ENCODE results near the gene AKR1C1.
"Not testable (repeated sequence)": the region's sequence is repeated elsewhere in the genome, so short reads cannot be mapped to it uniquely, and the experiment has no call there.

AKR1C1 gene

DNA sequence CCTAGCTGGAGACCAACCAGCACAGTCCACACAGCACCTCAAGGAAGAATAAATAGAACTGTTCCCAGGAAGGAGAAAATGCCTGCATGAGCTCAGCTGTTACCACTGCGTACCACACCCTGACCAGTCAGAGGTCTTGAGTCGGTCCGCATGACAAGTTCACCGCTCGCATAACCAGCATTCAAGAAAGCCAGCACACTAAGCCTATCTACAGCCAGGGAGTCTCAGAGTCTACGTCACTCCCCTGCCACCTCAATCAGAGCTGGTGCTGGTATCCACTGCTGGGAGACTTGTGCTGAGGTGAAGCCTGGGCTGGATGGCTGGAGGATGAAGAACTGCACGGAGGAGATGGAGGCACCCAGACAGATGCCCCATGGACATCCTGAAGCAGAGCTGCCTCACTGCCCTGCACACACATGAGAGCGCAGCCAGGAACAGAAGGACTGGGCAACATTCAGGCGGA is 19.6 kb downstream of the AKR1C1 start:
- H3K4me3 ChIP-seq (ENCODE audit: low read length) = no peak overlapping the region
- no peak for TF ChIP-seq CTCF (IDR thresholded peaks at IDR 0.05; ENCODE audit: insufficient read depth, low read depth, low read length, missing control alignments)
- peak; percentile 57 for DNase-seq (ENCODE audit: low read depth)

DNA sequence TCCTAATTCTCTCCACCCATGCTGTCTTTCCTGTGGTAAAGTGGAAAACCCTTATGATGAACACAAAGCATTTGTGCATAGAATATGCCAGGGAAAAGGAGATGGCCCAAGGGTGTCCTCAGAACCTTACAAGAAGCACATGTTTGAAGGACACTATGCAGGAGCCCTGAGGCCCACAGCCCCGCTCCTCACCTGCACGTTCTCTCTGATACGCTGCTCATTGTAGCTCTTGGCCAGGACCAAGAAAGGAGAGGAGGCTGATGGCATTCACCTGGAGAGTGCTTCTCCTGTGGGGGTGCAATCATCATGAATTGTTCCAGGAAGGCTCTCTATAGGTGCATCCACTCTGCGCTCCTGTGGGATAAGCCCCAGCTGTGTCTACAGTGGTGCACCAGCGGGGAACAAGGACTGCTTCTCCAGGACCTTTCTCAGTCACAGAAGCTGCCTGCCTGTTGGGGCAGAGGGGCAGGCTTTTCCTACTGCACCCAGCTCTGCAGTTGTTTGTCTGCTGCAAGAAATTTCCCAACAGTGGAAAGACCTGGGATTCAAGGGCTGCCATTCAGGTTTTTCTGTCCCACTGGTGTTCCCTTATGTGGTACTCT is 20.5 kb downstream of the AKR1C1 start:
- H3K4me3 ChIP-seq (ENCODE audit: low read length) = no peak overlapping the region
- TF ChIP-seq CTCF (IDR thresholded peaks at IDR 0.05; ENCODE audit: insufficient read depth, low read depth, low read length, missing control alignments) = no peak
- peak; percentile 17 for DNase-seq (ENCODE audit: low read depth)

GRCh38 chr10:4984223-4984622 is 21.0 kb downstream of the AKR1C1 start:
- H3K4me3 ChIP-seq (ENCODE audit: low read length) = no peak overlapping the region
- no peak for DNase-seq (ENCODE audit: low read depth)
- no peak for TF ChIP-seq CTCF (IDR thresholded peaks at IDR 0.05; ENCODE audit: insufficient read depth, low read depth, low read length, missing control alignments)

DNA sequence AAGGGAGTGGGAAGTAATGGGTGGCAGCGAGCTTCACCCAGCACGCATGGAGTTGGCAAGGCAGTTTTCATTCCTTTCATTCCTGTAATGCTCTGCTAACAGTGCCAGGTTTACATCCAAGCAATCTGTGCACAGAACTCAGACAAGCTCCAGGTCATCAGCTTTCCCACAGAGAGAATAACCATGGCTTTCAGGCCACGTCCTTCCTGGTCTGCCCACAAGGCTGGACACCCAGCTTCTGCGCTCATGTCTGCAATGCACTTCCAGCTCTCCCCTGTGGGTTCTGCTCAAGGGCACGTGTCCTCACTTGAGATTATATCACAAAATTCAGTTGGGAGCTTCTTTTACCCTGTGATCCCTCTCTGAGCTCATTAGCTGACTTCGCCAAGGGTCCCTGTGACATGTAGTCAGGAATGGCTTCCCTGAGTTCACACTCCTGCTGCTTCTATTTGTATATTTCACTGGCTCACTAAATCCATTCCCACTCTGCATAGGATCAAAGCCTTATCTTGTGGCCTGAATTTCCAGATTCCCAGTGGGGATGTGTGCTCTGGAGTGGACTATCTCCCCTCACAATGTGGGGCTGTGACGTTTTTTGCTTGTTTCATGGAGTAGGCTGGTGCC is 21.9 kb downstream of the AKR1C1 start:
- peak; percentile 22 for DNase-seq (ENCODE audit: low read depth)
- peak; percentile 14 for TF ChIP-seq CTCF (IDR thresholded peaks at IDR 0.05; ENCODE audit: insufficient read depth, low read depth, low read length, missing control alignments)
- no peak overlapping the region for H3K4me3 ChIP-seq (ENCODE audit: low read length)

DNA sequence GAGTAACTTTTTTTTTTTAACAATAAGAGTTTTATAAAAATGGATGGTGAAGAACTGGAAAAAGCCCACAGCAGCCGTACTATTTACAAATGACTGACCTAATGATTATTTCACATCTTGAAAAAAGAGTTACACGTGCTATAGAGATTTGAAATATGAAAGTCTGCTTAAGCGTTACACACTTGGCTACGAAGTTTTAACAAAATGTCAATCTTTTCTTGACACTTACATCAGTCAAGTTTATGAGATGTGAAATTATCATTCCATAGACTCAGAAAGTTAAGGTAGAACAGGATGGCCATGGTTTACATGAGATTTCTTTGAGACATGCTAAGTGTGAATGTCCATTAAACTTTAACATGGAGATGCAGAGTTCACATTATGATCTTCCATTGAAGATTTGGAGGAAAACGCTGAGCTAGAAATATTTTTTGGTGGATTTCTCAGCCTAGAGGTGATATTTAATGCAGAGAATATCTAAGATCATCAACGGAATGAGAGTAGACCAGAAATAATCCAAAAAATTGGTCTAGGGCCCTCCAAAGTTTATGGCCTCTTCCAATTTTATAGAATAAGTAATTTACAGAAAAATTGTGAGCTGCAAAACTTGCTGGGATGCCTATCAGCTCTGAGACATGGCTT is 24.9 kb downstream of the AKR1C1 start:
- not testable (repeated sequence) for DNase-seq (ENCODE audit: low read depth); H3K4me3 ChIP-seq (ENCODE audit: low read length)

- H3K4me3 ChIP-seq (ENCODE audit: low read length) = no peak overlapping the region
- TF ChIP-seq CTCF (IDR thresholded peaks at IDR 0.05; ENCODE audit: insufficient read depth, low read depth, low read length, missing control alignments) = no peak
- DNase-seq (ENCODE audit: low read depth) = no peak
Measured at GRCh38 chr10:4990217-4990616, 27.0 kb downstream of the AKR1C1 start.

DNA sequence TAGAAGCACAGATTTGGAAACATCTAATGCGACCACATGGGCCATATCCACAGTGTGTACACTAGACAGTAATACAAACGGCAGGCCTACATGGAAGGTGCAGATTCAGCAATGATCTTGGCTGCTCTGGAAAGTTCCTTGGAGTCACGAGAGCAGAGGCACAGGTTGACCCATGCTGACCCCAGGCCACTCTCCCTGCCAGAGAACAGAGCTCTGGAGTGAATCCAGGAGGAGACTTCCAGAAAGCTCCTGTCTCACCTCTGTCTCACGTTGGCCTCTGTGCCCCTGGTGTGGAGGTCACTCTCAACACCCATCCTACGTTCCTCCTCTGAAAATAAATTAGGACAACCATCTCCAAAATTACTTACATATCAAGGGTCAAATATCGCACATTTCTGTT is 28.2 kb downstream of the AKR1C1 start:
- H3K4me3 ChIP-seq (ENCODE audit: low read length); DNase-seq (ENCODE audit: low read depth): not testable (repeated sequence)

GRCh38 chr10:4992564-4992963 is 29.3 kb downstream of the AKR1C1 start:
- H3K4me3 ChIP-seq (ENCODE audit: low read length) = not testable (repeated sequence)

GRCh38 chr10:4994260-4994659 is 31.0 kb downstream of the AKR1C1 start:
- H3K4me3 ChIP-seq (ENCODE audit: low read length); DNase-seq (ENCODE audit: low read depth): not testable (repeated sequence)

More at GRCh38 chr10:4992564-4992963, 29.3 kb downstream of the AKR1C1 start:
- not testable (repeated sequence) for DNase-seq (ENCODE audit: low read depth)
